Measurements from ENCODE around the gene AHRR.

The AHRR gene

DNA sequence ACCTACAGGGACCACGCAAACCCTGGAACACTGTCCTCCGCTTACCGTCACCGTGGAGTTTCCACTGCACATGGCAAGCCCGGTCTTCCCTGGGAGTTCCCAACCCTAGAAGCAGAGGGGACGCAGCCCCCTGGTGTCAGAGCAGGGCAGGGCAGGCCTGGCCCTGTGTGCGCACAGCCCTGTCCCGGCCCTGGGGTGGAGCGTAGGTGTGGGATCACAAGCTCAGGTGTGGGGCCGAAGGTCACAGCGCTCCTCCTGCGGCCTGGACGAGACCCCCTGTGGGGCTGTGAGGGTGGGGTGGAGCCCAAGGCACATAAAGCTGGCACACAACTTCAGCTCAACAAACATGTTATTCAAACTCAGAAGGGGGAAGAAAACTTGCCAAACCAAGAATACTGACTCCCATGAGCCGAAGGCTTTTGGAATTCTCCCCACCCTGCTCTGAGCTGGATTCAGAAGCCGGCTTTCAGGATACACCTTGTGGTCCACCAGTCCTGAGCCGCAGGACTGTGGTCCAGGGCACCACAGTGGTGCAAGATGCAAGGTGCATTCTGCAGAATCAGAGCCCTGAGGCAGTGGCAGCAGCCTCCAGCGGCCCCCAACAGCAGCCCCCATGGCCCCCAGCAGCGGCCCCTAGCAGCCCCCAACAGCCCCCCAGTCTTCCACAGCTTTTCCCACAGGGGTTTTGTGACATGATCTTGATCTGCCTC is 109.6 kb downstream of the AHRR start:
- no peak for DNase-seq

DNA sequence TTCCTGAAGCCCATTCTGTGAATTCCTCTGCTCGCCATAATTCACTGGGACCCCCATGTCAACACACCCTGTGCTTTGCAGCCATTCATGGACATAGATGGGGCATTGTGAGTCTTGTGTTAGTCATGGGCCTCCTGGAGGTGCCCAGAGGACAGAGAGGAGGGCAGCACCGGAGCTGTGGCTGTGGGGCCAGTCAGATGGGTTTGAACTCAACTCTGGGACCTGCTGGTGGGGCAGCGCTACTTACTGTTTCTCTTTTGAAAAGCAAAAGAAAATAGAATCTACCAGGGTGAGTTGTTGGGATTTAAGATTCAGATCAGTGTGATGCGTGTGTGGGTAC is 110.2 kb downstream of the AHRR start:
- DNase-seq, result no peak

DNA sequence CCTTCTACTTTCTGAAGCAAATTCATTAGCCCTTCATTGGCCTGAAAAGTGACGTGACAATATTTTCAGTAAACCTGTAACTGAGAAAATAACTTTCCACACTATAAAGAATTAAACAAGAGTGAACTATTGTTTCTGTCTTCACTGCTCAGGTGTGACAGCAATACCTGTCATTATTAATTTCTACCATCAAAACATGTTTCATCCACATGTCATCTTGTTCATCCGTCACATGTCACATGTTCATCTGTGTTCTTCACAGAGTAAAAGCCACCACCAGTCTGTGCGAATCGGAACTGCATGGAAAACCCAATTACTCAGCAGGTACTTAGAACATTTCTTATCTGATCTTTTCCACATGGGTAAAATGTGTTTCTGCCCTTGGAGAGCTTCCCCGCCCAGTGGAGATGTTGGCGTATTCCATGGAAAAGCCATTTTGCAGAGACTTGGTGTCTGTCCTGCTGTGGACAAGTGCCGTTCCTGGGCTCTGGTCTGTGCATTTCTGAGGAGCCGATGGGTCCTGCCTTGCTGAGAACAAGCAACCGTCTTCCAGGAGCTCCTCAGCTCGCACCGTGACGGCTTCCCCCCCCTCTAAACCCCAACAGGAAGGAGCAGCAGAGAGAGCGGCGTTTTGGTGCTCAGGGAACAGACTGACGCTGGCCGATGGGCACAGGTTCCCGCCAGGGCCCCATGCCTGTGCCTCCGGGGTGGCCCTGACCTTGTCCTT is 110.8 kb downstream of the AHRR start:
- DNase-seq, result no peak

DNA sequence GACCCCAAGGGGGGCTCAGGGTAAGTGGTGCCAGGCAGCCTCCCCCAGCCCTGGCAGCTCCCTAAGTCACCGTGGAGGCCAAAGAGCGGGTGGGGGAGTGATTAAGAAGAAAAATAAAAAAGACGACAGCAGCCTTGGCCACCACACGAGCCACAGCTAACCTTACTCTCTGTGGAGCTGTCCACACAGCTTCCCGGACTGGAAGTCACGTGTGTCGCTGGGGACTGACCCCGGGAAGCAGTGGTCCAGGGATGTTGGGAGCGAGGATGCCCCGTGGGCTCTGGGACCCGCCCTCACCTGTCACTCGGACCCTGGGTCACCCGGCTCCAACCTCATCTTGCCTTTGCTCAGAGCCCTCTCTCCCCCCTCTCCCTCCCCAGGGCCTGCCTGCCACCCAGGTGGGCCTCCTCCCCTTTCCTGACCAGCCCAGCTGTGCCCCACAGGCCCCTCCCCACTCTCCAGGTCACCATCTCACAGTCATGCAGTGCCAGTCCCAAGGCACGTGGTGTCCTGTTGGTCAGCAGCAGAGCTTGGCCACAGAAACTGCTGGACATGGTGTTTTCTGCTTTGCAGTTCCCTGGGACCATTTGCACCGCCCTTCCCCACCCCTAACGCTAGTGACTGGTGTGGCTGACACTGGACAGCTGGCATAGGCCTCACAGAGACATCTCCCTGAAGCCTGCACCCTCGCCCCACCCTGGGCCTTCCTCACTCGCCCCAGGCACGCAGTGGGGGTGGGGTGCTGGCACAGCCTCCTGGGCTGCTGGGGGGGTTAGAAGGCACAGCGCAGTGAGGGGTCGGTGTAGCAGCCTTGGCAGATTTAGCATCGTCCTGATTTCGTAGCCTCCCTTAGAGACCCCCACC is 111.6 kb downstream of the AHRR start:
- no peak for DNase-seq

DNA sequence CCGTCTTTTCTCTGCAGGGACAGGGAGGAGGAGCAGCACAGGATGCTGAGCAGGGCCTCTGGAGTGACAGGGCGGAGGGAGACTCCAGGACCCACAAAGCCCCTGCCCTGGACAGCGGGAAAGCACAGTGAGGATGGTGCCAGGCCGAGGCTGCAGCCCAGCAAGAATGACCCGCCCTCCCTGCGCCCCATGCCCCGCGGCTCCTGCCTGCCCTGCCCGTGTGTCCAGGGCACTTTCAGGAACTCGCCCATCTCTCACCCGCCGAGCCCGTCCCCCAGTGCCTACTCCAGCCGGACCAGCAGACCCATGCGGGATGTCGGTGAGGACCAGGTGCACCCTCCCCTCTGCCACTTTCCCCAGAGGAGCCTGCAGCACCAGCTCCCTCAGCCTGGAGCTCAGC is 112.3 kb downstream of the AHRR start:
- no peak for DNase-seq

DNA sequence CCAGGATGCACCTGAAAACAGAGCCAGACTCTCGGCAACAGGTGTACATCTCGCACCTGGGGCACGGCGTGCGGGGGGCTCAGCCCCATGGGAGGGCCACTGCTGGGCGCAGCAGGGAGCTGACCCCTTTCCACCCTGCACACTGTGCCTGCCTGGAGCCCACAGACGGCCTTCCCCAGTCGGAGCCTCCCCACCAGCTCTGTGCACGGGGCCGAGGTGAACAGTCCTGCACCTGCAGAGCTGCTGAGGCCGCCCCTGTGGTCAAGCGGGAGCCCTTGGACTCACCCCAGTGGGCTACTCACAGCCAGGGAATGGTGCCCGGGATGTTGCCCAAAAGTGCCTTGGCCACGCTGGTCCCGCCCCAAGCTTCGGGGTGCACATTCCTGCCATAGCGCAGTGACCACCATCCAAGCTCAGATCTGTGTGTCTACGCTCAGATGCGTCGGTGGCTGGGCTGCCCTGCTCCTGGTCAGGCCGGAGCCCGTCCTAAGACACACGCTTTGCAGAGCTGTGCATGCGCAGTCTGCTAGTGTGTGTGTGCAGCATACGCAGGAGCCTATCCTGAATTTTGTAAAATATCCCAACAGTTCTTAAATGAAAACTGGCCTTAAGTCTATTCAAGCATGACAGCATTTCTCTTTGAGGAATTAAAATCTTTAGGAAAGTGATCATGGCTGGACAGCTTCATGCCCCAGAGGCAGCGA is 113.1 kb downstream of the AHRR start:
- DNase-seq, result no peak

DNA sequence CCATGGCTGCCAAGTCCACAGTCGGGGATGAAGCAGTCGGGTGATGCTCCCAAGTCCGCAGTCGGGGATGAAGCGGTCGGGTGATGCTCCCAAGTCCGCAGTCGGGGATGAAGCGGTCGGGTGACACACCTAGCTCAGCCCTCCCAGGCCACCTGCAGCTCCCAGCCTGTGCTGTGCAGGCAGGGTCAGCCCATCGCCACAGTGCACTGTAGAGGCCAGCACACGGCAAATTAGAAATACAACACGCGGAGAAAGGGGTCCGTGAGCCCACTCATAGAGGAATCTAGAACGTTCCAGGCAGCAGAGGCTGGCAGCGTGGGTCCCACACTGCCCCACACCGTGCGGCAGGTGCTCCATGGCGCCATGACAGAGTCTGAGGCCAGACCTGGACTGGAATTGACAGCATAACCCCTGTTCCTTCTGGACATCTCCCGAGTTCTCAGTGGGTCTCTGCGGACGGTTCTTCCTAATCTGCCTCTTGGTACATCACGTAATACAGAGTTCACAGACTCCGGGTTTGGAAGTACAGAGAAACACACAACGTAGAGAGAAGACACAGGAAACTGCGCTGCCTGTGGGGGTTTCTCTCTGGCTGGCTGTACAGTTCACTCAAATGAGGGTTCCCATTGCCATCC is 113.8 kb downstream of the AHRR start:
- DNase-seq, result no peak

DNA sequence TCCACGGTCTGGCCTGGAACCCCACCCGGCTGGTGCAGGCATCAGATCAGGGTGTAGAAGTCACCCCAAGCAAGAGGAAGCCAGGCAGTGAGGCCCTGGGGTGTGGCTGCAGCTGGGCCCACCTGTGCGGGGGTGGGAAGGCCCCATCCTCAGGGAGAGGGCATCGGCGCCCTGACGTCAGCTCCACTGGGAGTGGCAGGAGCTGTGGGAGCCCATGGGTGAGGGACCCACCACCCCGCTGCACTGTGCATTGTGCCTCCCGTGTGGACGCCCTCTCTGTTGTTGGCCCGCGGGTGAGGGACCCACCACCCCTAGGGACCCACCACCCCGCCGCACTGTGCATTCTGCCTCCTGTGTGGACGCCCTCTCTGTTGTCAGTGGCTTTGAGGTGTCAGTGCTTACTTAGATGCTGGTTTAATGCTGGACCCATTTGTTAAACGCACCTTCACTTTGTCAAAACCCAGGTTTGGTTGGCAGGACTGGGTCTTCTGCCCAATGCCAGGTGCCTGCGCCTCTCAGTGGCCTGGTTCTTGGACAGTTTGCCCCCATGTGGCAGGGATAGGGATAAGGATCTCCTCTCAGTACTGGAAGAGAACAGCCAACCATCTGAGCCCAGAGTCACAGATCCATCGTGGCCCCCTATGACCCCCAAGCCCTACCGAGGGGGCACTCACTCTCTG is 114.6 kb downstream of the AHRR start:
- no peak for DNase-seq

DNA sequence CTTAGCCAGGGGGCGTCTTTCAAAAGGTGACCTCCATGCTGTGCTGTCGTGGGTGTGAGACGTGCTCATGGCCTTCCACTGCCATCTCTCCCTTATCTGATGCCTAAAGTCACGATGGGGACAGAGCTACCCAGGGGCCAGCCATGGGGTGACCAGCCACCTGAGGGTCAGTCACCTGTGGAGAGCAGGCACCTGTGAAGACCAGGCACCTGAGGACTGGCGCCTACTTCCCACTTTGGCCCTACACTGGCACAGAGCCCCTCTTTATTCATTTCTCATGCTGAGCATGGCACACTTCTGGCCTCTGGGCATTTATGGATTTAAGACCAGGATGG is 115.1 kb downstream of the AHRR start:
- DNase-seq, result no peak

DNA sequence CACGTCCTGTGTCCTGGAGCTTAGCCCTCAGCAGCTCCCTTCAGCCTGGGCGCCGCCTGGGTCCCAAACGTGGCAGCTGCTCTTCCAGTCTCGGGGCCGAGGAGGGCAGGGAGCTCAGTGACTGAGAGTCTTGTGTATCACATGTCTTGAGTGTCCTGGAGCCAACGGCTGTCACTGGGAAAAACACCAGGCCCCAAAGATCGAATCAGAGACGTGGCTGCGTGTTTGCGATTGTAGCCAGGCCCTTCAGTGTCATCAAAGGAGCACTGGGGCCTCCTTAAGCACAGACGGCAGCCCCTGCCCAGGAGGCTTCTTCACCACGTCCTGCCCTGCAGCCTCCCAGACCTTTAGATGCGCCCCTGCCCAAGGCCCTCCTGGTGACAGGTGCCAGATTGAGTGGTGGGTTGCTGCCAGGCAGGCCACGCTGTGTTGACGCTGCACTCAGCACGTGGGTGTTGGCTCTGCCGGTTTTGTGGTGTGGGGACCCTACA is 115.8 kb downstream of the AHRR start:
- DNase-seq, result no peak

DNA sequence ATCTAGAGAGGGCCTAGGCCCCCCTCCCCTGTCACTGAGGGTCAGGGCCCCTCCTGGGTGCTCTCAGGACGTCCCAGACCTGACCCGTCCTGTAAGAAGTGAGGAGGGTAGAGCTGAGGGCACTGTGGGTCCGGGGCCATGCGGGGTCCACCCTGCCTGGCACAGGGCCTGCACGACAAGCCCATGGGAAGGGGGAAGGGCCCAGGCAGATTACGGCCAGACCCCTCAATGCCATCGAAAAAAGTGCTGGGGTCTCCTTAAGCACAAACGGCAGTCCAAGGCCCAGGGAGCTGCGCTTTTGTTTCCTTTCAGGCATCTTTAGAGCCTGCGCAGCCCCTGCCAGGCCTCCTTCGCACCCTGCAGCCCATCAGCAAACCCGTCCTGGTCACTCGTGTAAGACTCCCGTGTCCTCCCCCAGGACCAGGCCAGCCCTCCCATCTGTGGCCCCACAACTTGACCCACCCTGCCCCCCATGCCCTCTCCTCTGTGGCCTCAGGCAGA is 117.0 kb downstream of the AHRR start:
- DNase-seq, result no peak

DNA sequence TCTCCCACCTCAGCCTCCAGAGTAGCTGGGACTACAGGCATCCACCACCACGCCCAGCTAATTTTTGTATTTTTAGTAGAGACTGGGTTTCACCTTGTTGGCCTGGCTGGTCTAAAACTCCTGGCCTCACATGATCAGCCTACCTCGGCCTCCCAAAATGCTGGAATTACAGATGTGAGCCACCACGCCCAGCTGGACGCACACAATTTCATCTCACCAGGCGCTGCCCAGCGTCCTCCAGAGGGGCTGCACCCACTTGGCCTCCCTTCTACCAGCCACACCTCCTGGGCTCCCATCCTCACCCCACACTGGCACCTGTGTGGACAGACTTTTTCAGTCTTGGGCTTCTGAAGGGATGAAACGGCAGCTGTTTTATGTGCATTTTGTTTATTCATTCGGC is 117.7 kb downstream of the AHRR start:
- no peak for DNase-seq

DNA sequence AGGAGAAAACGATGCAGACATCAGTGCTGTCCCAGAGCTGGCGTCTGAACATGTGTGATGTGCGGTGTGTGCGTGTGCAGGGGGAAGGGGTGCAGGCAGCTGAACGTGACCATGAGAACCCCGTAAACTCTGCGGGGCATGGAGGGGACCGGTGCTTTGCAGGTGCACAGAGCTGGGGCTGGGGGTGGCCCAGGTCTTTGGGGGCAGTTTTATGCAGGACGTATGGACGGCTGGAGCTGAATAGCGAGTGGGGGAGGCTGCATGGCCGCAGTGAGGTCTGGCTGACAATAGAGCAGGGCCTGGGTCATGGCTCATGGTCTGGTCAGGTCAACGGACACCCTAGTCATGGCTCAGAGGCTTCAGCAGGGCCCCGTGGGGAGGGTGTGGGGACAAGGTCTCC is 118.1 kb downstream of the AHRR start:
- no peak for DNase-seq

DNA sequence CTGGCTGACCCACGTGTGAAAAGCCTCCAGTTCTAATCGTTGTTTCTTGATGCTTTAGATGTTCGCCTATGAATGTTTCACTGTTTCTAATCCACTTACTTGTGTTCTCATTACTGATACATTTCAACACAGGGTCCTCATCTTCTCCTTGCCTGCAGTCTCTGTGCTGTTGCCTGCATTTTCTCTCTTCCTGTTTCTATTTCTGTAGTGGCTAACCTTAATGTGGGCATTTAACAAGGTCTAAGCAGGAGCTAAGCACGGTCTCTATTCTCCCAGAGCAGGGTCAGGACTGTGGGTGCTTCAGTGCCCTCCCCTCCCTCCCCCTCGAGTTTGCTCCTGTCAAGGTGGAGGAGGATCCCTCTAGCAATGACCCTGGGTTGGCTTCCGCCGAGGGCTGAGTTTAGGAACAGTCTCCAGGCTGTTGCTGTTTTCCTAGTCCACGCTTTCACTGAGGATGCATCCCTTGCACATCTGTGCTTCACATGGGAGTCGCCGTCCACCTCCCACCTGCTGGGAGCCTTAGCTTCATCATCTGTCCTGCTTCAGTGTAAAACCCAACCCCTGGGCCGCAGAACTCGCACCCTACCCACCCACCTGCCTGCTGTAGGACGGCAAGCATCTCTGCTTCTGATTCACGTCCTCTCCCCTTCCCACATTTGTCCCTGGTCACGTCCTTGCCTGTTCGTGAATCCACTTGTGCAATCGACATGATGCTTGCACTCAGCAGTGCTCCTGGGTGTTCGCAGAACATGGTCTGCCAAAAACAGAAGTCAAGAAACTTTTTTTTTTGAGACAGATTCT is 119.1 kb downstream of the AHRR start:
- no peak for DNase-seq

DNA sequence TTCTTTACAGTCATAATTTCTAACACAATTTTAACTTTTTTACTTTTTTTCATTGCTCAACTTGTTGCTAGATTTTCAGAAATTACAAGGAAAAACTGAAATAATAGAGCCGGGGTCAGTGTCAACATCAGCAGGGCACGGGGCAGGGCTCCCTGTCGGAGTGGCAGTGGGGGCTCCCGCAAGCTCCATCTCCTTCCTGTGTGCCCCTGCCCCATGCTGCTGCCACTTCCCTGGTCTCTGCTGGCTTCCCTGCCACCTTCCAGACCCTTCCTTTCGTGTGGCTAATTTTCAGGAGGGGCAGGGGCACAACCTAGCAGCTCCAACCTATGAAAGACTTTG is 120.5 kb downstream of the AHRR start:
- DNase-seq, result no peak

DNA sequence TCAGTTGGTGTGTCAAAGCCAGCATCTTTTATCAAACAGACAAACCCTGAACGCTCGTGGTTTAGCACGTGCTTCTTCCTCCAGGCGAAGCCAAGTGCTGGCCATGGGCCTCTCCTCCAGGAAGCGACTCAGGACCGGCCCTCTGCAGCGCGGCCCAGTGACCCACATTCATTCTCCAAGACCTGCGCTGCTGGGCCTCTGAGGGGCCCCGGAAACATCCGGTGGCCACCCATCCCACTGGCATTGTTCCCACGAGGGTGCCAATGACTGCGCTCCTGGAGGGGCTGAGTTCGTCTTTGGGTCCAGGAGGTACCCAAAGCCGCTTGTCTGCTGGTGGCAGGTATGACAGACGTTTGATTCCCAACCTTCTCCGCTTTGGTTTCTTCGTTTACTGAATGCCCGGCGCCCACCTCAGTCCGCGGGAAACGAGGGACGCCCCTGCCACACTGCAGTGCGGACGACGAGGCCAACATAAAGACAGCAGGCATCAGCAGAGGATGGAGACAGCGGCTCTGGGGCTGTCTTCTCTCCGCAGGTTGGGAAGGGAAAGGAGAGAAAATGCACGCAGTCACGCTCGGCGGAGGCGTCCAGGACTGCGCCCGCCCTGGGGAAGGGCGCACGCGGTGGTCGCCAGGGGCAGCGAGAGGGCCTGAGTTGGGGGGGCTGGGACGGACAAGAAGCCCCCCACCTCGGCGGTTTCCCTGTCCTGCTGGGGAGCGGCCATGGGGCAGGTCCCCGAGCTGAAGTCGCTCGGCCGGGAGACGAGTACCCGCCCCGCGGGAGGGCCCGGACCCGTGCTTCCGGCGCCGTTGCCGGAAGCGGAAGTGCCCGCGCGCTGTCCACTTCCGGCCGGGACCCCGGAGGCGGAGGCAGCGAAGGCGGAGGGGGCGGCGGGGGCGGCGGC is 121.1 kb downstream of the AHRR start, which contains the start of gene EXOC3:
EXOC3 (plus strand) TSS at position 842 of the 904 bp plus-strand sequence. CDS start 3,030 bp downstream, outside the sequence.
- peak; percentile 69 for DNase-seq

DNA sequence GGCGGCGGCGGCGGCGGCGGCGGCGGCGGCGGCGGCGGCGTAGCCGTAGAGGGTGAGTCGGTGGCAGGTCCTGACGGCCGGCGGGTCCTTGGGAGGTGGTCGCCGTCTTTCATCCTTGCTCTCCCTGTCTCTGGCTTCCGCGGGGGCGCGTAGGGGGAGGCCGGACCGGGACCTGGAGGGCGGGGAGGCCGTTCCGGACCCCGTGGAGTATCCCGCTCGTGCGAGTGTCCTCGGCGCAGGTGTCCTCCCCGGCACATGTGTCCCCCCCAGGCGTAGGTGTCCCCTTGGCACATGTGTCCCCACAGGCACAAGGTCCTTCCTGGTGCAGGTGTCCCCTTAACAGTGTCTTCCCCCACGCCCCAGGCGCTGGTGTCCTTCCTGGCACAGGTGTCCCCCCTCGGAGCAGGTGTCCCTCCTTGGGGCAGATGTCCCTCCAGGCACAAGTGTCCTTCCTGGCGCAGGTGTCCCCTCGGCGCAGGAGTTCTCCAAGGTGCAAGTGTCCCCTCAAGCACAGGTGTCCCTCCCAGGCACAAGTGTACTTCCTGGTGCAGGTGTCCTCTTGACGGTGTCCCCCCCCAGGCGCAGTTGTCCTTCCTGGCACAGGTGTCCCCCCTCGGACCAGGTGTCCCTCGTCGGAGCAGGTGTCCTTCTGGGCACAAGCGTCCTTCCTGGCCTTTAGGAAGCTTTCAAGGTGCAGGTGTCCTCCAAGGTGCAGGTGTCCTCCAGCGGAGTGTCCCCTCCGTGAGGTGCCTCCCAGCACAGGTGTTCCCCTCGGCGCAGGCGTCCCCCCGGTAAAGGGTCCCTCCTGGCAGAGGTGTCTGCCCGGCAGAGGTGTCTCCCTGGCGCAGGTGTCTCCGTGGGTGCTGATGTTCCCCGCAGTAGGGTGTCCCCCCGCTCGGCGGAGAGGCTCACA is 122.0 kb downstream of the AHRR start:
- peak; percentile 13 for DNase-seq

DNA sequence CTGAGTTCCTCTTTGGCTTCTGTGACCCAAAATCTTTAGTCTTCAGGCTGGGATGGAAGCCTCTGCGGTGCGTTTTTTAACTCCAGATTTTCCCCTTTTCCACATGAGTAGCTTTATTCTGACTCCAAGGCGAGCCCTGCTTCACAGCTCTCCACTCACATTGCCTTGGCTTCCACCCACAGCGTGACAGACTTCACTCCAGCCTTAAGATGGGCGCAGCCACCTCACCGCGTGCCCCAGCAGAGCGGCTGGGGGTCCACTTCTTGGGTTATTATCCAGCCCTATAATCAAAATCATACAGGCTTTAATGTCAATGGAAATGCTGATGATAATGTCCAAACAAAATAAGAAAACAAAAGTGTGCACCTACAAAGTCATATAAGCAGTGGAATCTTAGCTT is 122.7 kb downstream of the AHRR start:
- no peak for DNase-seq

DNA sequence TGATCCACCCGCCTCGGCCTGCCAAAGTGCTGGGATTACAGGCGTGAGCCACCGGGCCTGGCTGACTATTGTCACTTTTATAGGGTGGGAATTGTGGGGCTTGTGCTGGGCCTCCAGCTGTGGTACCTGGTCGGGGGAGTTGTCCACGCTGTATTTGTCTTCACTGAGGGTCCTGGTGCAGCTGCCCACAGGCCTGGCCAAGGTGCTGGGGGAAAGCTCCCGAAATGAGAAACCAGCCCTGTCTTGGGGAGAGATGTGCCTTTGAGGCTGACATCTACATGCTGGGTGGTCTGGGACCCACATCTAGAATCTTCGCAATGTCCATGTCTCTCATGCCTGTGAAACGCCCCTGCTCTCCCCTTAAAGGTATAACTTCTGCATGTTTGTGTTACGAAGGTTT is 124.1 kb downstream of the AHRR start:
- DNase-seq, result no peak

Data from CD4-positive, alpha-beta T cell treated with Interleukin-4 for 4 hours (primary cell).